Measurements from ENCODE around the gene PLCL2. TPM values are rescaled to one million over a fixed set of nuclear protein-coding genes. Genes with fewer than 3 reads are reported as not detected.

Gene PLCL2
- total RNA-seq, 1 experiment from 2014 or later = 32.1 TPM

GRCh38 chr3:17138246-17139039 lies 253.7 kb downstream of the PLCL2 start:
- Mint-ChIP-seq H3K4me1 (peaks cover 17 to 18% of the 10 kb centered on the region in 2 experiments), H3K36me3 (ENCODE audit: insufficient read depth in 1 of 3, low read depth in 3 of 3) (peaks cover 0 to 5% (median 0%) of the 10 kb centered on the region in 3 experiments; a peak in 1 of 7 replicates), H3K27me3 (ENCODE audit: low read depth) (peaks cover 3% of the 10 kb centered on the region), H3K27ac (no peak overlapping the region), H3K9me3 (peaks cover 0 to 9% of the 10 kb centered on the region in 2 experiments; a peak in 2 of 5 replicates), H3K4me3 (no peak overlapping the region)
- no peak overlapping the region for H4K5ac ChIP-seq (ENCODE audit: insufficient read length, low read depth, low read length)
- H3K4me2 ChIP-seq (ENCODE audit: insufficient read depth, insufficient read length, low read length) = no peak overlapping the region
- H3K9ac ChIP-seq (ENCODE audit: extremely low read depth, insufficient read length, low read length) = no peak overlapping the region
- H3K4ac ChIP-seq (ENCODE audit: low read depth, low read length) = no peak overlapping the region
- no peak overlapping the region for H2BK120ac ChIP-seq (ENCODE audit: low read depth, low read length, poor library complexity, severe bottlenecking)
- WGBS (ENCODE audit: extremely low coverage, insufficient read length, low lambda C conversion rate) = no CpG with 5 or more reads among the region's 7 CpGs
- H2BK12ac ChIP-seq (ENCODE audit: insufficient read length, low read depth, low read length) = no peak overlapping the region
- no peaks in the 10 kb centered on the region; the same call in 1 of the 2 replicates for H3K4me1 ChIP-seq (ENCODE audit: insufficient read depth, low read length)
- no peak overlapping the region for H3K27ac ChIP-seq (ENCODE audit: insufficient read length, low read depth, low read length)
- no peak overlapping the region for H4K91ac ChIP-seq (ENCODE audit: insufficient read length, low read depth, low read length)
- H3K79me2 ChIP-seq (ENCODE audit: insufficient read depth, low read length) = no peaks in the 10 kb centered on the region
- no peak overlapping the region for H3K23ac ChIP-seq (ENCODE audit: insufficient read length, low read depth, low read length)
- H4K20me1 ChIP-seq (ENCODE audit: control insufficient read depth, insufficient read depth, insufficient read length) = no peaks in the 10 kb centered on the region
- H3K9me3 ChIP-seq (ENCODE audit: control insufficient read depth, low read depth, low read length) = no peaks in the 10 kb centered on the region
- no peak overlapping the region; the same call in 1 of the 2 replicates for H3K14ac ChIP-seq (ENCODE audit: insufficient read depth, low read length)
- no peak overlapping the region for H2BK5ac ChIP-seq (ENCODE audit: insufficient read length, low read length)
- H2BK15ac ChIP-seq (ENCODE audit: low read depth, low read length) = no peak overlapping the region
- no peak overlapping the region for H2BK20ac ChIP-seq (ENCODE audit: low read depth, low read length, poor library complexity, severe bottlenecking)
- no peaks in the 10 kb centered on the region for H3K79me1 ChIP-seq (ENCODE audit: insufficient read depth, low read depth, low read length, poor library complexity, severe bottlenecking)
- H3K18ac ChIP-seq (ENCODE audit: insufficient read length, low read depth, low read length) = no peak overlapping the region
- H3T11ph ChIP-seq (ENCODE audit: low read length) = no peak overlapping the region
- no peak overlapping the region for H2AFZ ChIP-seq (ENCODE audit: low read length)
- H3K23me2 ChIP-seq (ENCODE audit: insufficient read length, low read depth, low read length, poor library complexity, severe bottlenecking) = no peaks in the 10 kb centered on the region
- TF ChIP-seq CTCF (conservative IDR thresholded peaks at IDR 0.05) = no peak
- no peak overlapping the region for H2AK5ac ChIP-seq (ENCODE audit: insufficient read length, low read length)
- no peak overlapping the region for H4K8ac ChIP-seq (replicated peaks; ENCODE audit: insufficient read length, low read depth, low read length)
- no peak overlapping the region for H3K56ac ChIP-seq (ENCODE audit: insufficient read length, low read depth, low read length)
- DNase-seq = no peak
- H3K27me3 ChIP-seq (ENCODE audit: insufficient read depth, low read length) = no peaks in the 10 kb centered on the region
